Measurements from ENCODE around the gene PALD1.

Gene PALD1

GRCh38 chr10:70590655-70591416, 112.3 kb downstream of the PALD1 start:
- no peak for DNase-seq (ENCODE audit: low spot score)

- DNase-seq (ENCODE audit: low spot score) = no peak
Observed at GRCh38 chr10:70592186-70592735, 113.7 kb downstream of the PALD1 start.

- no peak for DNase-seq (ENCODE audit: low spot score)
Observed at GRCh38 chr10:70592746-70593512, 114.4 kb downstream of the PALD1 start.

- no peak for DNase-seq (ENCODE audit: low spot score)
Observed at GRCh38 chr10:70593513-70593890, 114.9 kb downstream of the PALD1 start.

GRCh38 chr10:70594161-70594560, 115.6 kb downstream of the PALD1 start:
- no peak for DNase-seq (ENCODE audit: low spot score)

GRCh38 chr10:70595566-70596016, 117.0 kb downstream of the PALD1 start:
- no peak for DNase-seq (ENCODE audit: low spot score)

GRCh38 chr10:70596110-70596798, 117.7 kb downstream of the PALD1 start:
- no peak for DNase-seq (ENCODE audit: low spot score)

- DNase-seq (ENCODE audit: low spot score) = no peak
Observed at GRCh38 chr10:70596860-70597809, 118.6 kb downstream of the PALD1 start.

GRCh38 chr10:70597856-70598815, 119.6 kb downstream of the PALD1 start:
- no peak for DNase-seq (ENCODE audit: low spot score)

GRCh38 chr10:70598857-70599295, 120.3 kb downstream of the PALD1 start:
- no peak for DNase-seq (ENCODE audit: low spot score)

- DNase-seq (ENCODE audit: low spot score) = no peak
Observed at GRCh38 chr10:70599319-70599718, 120.8 kb downstream of the PALD1 start.

GRCh38 chr10:70599791-70600190, 121.2 kb downstream of the PALD1 start:
- no peak for DNase-seq (ENCODE audit: low spot score)

- DNase-seq (ENCODE audit: low spot score) = no peak
Observed at GRCh38 chr10:70600512-70601395, 122.2 kb downstream of the PALD1 start.

GRCh38 chr10:70601746-70602145, 123.2 kb downstream of the PALD1 start:
- no peak for DNase-seq (ENCODE audit: low spot score)

GRCh38 chr10:70602665-70603448, 124.3 kb downstream of the PALD1 start, which contains the start of gene PRF1:
PRF1 (minus strand) TSS chr10:70602741; CDS start chr10:70600902, 1,839 bp downstream.
- DNase-seq (ENCODE audit: low spot score) = no peak

- no peak for DNase-seq (ENCODE audit: low spot score)
Observed at GRCh38 chr10:70603449-70603801, 124.9 kb downstream of the PALD1 start.

GRCh38 chr10:70604106-70604505, 125.5 kb downstream of the PALD1 start:
- no peak for DNase-seq (ENCODE audit: low spot score)

GRCh38 chr10:70605161-70605560, 126.6 kb downstream of the PALD1 start:
- no peak for DNase-seq (ENCODE audit: low spot score)
